ENCODE data around the gene RABL6. TPM values are rescaled to one million over a fixed set of nuclear protein-coding genes. Genes with fewer than 3 reads are reported as not detected.
A peak's percentile ranks its signal among the peaks of the same experiment; 100 is the strongest.

RABL6 gene
- total RNA-seq, 1 donor from 2014 or later: 71.2 TPM

DNA sequence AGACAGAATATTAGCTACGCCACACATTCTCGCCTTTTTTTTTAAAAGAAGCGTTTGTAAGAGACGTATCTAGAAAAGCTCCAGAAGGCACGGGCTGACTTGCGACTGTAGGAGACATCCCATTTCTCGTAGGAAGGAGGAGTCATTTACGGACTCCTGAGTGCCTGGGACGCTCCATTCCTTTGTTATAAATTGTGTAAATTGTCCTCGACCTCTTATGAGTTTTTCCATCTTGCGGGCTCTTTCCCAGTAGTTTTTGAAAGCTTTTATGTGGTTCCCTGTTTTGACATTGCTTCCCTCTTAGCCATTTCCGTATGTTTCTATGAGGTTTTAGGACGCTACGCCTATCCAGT lies 1.0 kb downstream of the RABL6 start:
- Histone ChIP-seq H3K36me3 (peaks cover 3% of the 10 kb centered on the region), H3F3A (ENCODE audit: low read depth) (no peaks in the 10 kb centered on the region), H3K27me3 (no peaks in the 10 kb centered on the region), H3K4me2 (peak overlapping the region; percentile 92), H3K27ac (no peak overlapping the region), H3K79me2 (ENCODE audit: low read depth) (peaks cover 56% of the 10 kb centered on the region), H3K9ac (peak overlapping the region; percentile 83), H3K4me1 (peaks cover 25% of the 10 kb centered on the region), H3K4me3 (peak overlapping the region; percentile 100), H4K20me1 (ENCODE audit: low read depth) (peaks cover 51% of the 10 kb centered on the region), H2AFZ (replicated peaks) (no peak overlapping the region), H3K9me3 (ENCODE audit: low read depth) (no peaks in the 10 kb centered on the region)
- Mint-ChIP-seq H3K9me3 (peaks cover 2% of the 10 kb centered on the region), H3K36me3 (peaks cover 22% of the 10 kb centered on the region), H3K4me1 (peaks cover 32% of the 10 kb centered on the region), H3K4me3 (peak overlapping the region; percentile 89), H3K27ac (peak overlapping the region; percentile 13), H3K27me3 (ENCODE audit: insufficient read depth, low read depth) (peaks cover 9% of the 10 kb centered on the region)
- no peak for TF ChIP-seq EZH2 (IDR thresholded peaks at IDR 0.05)
- TF ChIP-seq, protein P1, sequence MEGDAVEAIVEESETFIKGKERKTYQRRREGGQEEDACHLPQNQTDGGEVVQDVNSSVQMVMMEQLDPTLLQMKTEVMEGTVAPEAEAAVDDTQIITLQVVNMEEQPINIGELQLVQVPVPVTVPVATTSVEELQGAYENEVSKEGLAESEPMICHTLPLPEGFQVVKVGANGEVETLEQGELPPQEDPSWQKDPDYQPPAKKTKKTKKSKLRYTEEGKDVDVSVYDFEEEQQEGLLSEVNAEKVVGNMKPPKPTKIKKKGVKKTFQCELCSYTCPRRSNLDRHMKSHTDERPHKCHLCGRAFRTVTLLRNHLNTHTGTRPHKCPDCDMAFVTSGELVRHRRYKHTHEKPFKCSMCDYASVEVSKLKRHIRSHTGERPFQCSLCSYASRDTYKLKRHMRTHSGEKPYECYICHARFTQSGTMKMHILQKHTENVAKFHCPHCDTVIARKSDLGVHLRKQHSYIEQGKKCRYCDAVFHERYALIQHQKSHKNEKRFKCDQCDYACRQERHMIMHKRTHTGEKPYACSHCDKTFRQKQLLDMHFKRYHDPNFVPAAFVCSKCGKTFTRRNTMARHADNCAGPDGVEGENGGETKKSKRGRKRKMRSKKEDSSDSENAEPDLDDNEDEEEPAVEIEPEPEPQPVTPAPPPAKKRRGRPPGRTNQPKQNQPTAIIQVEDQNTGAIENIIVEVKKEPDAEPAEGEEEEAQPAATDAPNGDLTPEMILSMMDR (IDR thresholded peaks at IDR 0.05): no peak
- no peak for TF ChIP-seq EZH2phosphoT487 (IDR thresholded peaks at IDR 0.05)
- DNase-seq (ENCODE audit: low spot score): peak; percentile 43

DNA sequence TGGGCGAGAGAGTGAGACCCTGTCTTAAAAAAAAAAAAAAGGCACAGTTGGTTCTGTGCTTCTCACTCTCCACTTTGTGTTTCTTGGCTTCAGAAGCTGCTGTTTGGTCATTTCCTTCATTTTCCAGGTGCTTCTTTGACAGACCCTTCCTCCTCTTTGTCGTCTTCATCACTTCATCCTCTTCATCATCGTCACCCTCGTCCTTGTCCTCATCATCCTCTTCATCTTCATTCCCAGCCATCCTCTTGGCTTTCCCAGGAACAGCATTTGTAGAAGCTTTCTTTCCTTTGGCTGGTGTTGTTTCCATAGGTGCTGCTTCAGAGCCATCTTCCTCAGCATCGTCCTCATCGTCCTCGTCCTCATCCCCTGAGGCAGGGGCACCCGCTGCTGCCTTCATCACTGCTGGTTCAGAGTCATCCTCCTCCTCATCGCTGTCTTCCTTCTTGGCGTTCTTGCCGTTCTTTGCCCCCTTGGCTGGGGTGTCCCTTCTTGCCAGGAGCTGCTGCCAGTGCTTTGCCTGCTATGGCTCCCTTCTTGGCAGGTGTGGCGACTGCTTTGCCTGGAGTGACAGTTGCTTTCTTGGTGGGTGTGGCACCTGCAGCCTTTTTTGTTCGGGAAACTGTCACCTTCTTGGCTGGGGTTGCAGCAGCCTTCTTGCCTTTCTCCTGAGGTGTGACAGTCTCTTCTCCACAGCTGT lies 7.1 kb downstream of the RABL6 start:
- peaks cover 78% of the 10 kb centered on the region for H3K79me2 ChIP-seq (ENCODE audit: low read depth)
- no peak overlapping the region for H2AFZ ChIP-seq (replicated peaks)
- peaks cover 3% of the 10 kb centered on the region for H3K27me3 ChIP-seq
- no peak overlapping the region for H3K9ac ChIP-seq
- Mint-ChIP-seq H3K27me3 (ENCODE audit: insufficient read depth, low read depth) (peaks cover 4% of the 10 kb centered on the region), H3K27ac (no peak overlapping the region), H3K4me1 (peaks cover 7% of the 10 kb centered on the region), H3K4me3 (no peak overlapping the region), H3K9me3 (no peaks in the 10 kb centered on the region), H3K36me3 (peaks cover 38% of the 10 kb centered on the region)
- H3K27ac ChIP-seq: no peak overlapping the region
- peaks cover 7% of the 10 kb centered on the region for H3K4me1 ChIP-seq
- H4K20me1 ChIP-seq (ENCODE audit: low read depth): peaks cover 74% of the 10 kb centered on the region
- no peaks in the 10 kb centered on the region for H3K9me3 ChIP-seq (ENCODE audit: low read depth)
- H3K4me2 ChIP-seq: no peak overlapping the region
- H3F3A ChIP-seq (ENCODE audit: low read depth): no peaks in the 10 kb centered on the region
- peaks cover 3% of the 10 kb centered on the region for H3K36me3 ChIP-seq
- TF ChIP-seq, protein P1 (IDR thresholded peaks at IDR 0.05): no peak
- TF ChIP-seq EZH2 (IDR thresholded peaks at IDR 0.05): no peak
- TF ChIP-seq EZH2phosphoT487 (IDR thresholded peaks at IDR 0.05): no peak
- no peak for DNase-seq (ENCODE audit: low spot score)
- no peak overlapping the region for H3K4me3 ChIP-seq

DNA sequence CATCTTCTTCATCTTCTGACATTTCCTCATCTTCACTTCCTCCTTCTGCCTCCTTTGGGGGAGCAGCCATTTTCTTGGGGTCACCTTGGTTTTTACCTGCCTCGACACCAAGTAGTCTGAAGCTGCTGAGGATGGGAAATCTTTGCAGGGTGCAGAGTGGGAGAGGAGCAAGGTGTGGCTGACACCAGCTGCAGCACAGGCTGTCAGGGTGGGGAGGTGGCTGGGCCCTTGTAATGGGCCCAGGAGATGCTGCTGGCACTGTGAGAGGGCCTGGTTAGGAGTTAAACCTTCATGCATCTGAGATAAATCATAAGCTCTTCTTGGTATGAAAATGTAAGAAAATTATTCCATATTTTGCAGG lies 7.7 kb downstream of the RABL6 start:
- Histone ChIP-seq H3K9me3 (ENCODE audit: low read depth) (no peaks in the 10 kb centered on the region), H3K27ac (no peak overlapping the region), H3K9ac (no peak overlapping the region), H2AFZ (replicated peaks) (no peak overlapping the region), H3F3A (ENCODE audit: low read depth) (peaks cover 2% of the 10 kb centered on the region), H3K36me3 (peaks cover 3% of the 10 kb centered on the region), H3K79me2 (ENCODE audit: low read depth) (peaks cover 78% of the 10 kb centered on the region), H3K4me1 (peaks cover 1% of the 10 kb centered on the region), H3K4me2 (no peak overlapping the region), H4K20me1 (ENCODE audit: low read depth) (peaks cover 74% of the 10 kb centered on the region), H3K27me3 (peaks cover 8% of the 10 kb centered on the region), H3K4me3 (no peak overlapping the region)
- Mint-ChIP-seq H3K27ac (no peak overlapping the region), H3K4me3 (no peak overlapping the region), H3K9me3 (no peaks in the 10 kb centered on the region), H3K36me3 (peaks cover 35% of the 10 kb centered on the region), H3K4me1 (peaks cover 4% of the 10 kb centered on the region), H3K27me3 (ENCODE audit: insufficient read depth, low read depth) (peaks cover 4% of the 10 kb centered on the region)
- no peak for DNase-seq (ENCODE audit: low spot score)
- TF ChIP-seq, protein P1 (IDR thresholded peaks at IDR 0.05): no peak
- TF ChIP-seq EZH2phosphoT487 (IDR thresholded peaks at IDR 0.05) (no peak), EZH2 (IDR thresholded peaks at IDR 0.05) (no peak)

Measured in neural progenitor cell (in vitro differentiated cells).